GM12878 (cell line): ENCODE data around the gene PCAT6. TPM values are rescaled to one million over a fixed set of nuclear protein-coding genes. Genes with fewer than 3 reads are reported as not detected.

Experiments
- ATAC-seq: fragments of 200-7000 bp; cut with Tn5 transposase; 3 replicates; pipeline ENCODE4 v1.9.1; 2020; ENCODE audit warnings: mild to moderate bottlenecking, moderate library complexity
- BruUV-seq: library from RNA; stranded (reverse); fragments of 400-500 nt; replicated peaks from 2 replicates; lab custom pipeline; 2021; lab: Mats Ljungman, UMichigan
- CTCF ChIA-PET: fragments of 300-600 bp; sonication (Branson Sonifier 250); formaldehyde crosslinking; extraction: SDS; loops from one replicate; lab custom pipeline; 2021; ENCODE audit warnings: inconsistent platforms; lab: Yijun Ruan, JAX
- POLR2A ChIA-PET: fragments of 350-600 bp; formaldehyde crosslinking; extraction: SDS; loops from one replicate; lab custom pipeline; 2021; ENCODE audit warnings: inconsistent platforms; lab: Charles Lee
- RAD21 ChIA-PET: fragments of 300-600 bp; sonication (Branson Sonifier 250); formaldehyde crosslinking; loops from one replicate; lab custom pipeline; 2023; ENCODE audit warnings: antibody characterized with exemption; ENCODE audit not compliant: unreplicated experiment; lab: Charles Lee
- SMC1A ChIA-PET: fragments of 300-600 bp; sonication (Branson Sonifier 250); formaldehyde crosslinking; loops from one replicate; lab custom pipeline; 2023; ENCODE audit not compliant: unreplicated experiment, uncharacterized antibody; lab: Charles Lee
- DNase-seq: peaks from one replicate; pipeline ENCODE4 v3.0.0-alpha.2; 2011; ENCODE audit warnings: low read depth, low spot score
- FAIRE-seq: peaks from 3 replicates; lab custom pipeline; 2011; peaks lifted over from hg19 to GRCh38; lab: Jason Lieb, UNC
- H2AFZ ChIP-seq: 2 replicates; pipeline ENCODE4 v1.6.0; 2011; ENCODE audit warnings: low read depth, low read length, control low read depth; ENCODE audit not compliant: control insufficient read depth
- H3K27ac ChIP-seq: 2 replicates; pipeline ENCODE4 v1.5.1; 2011; ENCODE audit warnings: control low read depth; ENCODE audit not compliant: control insufficient read depth, insufficient read depth
- H3K27me3 ChIP-seq, 2 experiments: replicated peaks in 1 of 2; 2 replicates each; pipeline versions ENCODE4 v1.6.0 to v1.6.1; 2011; ENCODE audit warnings: low read length in 1 of 2; ENCODE audit not compliant: control insufficient read depth in 2 of 2, insufficient read depth in 2 of 2
- H3K36me3 ChIP-seq, 2 experiments: 2 replicates each; pipeline ENCODE4 v1.5.1; 2011; ENCODE audit warnings: low read length in 1 of 2; ENCODE audit not compliant: control insufficient read depth in 2 of 2, insufficient read depth in 2 of 2
- H3K4me1 ChIP-seq: 2 replicates; pipeline ENCODE4 v1.6.1; 2011; ENCODE audit warnings: mild to moderate bottlenecking, low read length, moderate library complexity, mixed read lengths; ENCODE audit not compliant: control insufficient read depth, insufficient read depth
- H3K4me2 ChIP-seq: 2 replicates; pipeline ENCODE4 v1.6.0; 2011; ENCODE audit warnings: control low read depth; ENCODE audit not compliant: control insufficient read depth, insufficient read depth
- H3K4me3 ChIP-seq: fragments of 200-600 bp; sonication (generic); 2 replicates; pipeline ENCODE4 v1.5.1; 2016
- H3K79me2 ChIP-seq: 2 replicates; pipeline ENCODE4 v1.6.0; 2011; ENCODE audit warnings: low read length; ENCODE audit not compliant: control insufficient read depth, insufficient read depth
- H3K9ac ChIP-seq: 2 replicates; pipeline ENCODE4 v1.8.0; 2011; ENCODE audit warnings: low read length, control low read depth, mixed read lengths; ENCODE audit not compliant: control insufficient read depth, insufficient read depth
- H3K9me3 ChIP-seq: replicated peaks from 3 replicates; pipeline ENCODE4 v1.5.1; 2011; ENCODE audit warnings: mild to moderate bottlenecking, low read length; ENCODE audit not compliant: control insufficient read depth, insufficient read depth
- H4K20me1 ChIP-seq: 2 replicates; pipeline ENCODE4 v1.6.0; 2011; ENCODE audit not compliant: control insufficient read depth, insufficient read depth
- ATF2 ChIP-seq: IDR thresholded peaks from 2 replicates; pipeline ENCODE4 v1.6.1; 2012; ENCODE audit warnings: low read length, inconsistent platforms
- BCL11A ChIP-seq: IDR thresholded peaks from 2 replicates; pipeline ENCODE4 v1.6.1; 2011; ENCODE audit warnings: low read depth, low read length
- CHD2 ChIP-seq: IDR thresholded peaks from 2 replicates; pipeline ENCODE4 v1.6.1; 2011; ENCODE audit warnings: low read depth, low read length, improper control_type of control experiment, borderline replicate concordance
- EGR1 ChIP-seq, 2 experiments: IDR thresholded peaks; 1 replicate in 1 of 2; 2 replicates in 1 of 2; pipeline ENCODE4 v1.6.1; 2011 to 2012; ENCODE audit warnings: low read depth in 2 of 2, low read length in 2 of 2, borderline replicate concordance in 1 of 2, mild to moderate bottlenecking in 1 of 2, moderate library complexity in 1 of 2
- MLLT1 ChIP-seq: fragments of 450-650 bp; IDR thresholded peaks from 2 replicates; pipeline ENCODE4 v1.6.1; 2016; ENCODE audit warnings: mild to moderate bottlenecking
- POLR2A ChIP-seq: IDR thresholded peaks from 2 replicates; pipeline ENCODE4 v1.6.1; 2011; ENCODE audit warnings: low read depth, mild to moderate bottlenecking, low read length
- TAF1 ChIP-seq: IDR thresholded peaks from 2 replicates; pipeline ENCODE4 v1.6.1; 2011; ENCODE audit warnings: mild to moderate bottlenecking, low read depth, low read length, borderline replicate concordance
- USF1 ChIP-seq: IDR thresholded peaks from 2 replicates; pipeline ENCODE4 v1.6.1; 2011; ENCODE audit warnings: borderline replicate concordance, low read depth, mild to moderate bottlenecking, moderate library complexity, mixed read lengths, low read length; ENCODE audit not compliant: insufficient read depth; ENCODE audit errors: extremely low read length
- YY1 ChIP-seq: IDR thresholded peaks from 2 replicates; pipeline ENCODE4 v1.6.1; 2011; ENCODE audit warnings: low read depth, mild to moderate bottlenecking, low read length
- WGBS: methylation state at CpG from one replicate; pipeline ENCODE4 v1.1.6; 2016; ENCODE audit warnings: low lambda C conversion rate; ENCODE audit not compliant: insufficient replicate concordance, insufficient coverage; ENCODE audit errors: missing lambda C conversion rate; 5-methylcytosine and 5-hydroxymethylcytosine counted together
- in situ Hi-C: fragments of 300-500 bp; cut with MboI; formaldehyde crosslinking; loops from 9 replicates; pipeline ENCODE4 v1.14.3; 2018; ENCODE audit warnings: mixed read lengths
- intact Hi-C: fragments of 100-400 bp; cut with micrococcal nuclease; formaldehyde crosslinking; loops from one replicate; pipeline ENCODE4 v1.14.2; 2022; ENCODE audit not compliant: unreplicated experiment
- polyA plus RNA-seq, 11 experiments: library from polyadenylated mRNA; depleted of rRNA in 4 of 11; unstranded in 6 of 11; stranded (reverse) in 5 of 11; fragments of >200 nt; fragmentation: Nextera tagmentation in 4 of 11; fragmentation: Illumina TruSeq in 1 of 11; extraction: Ambion mirVana in 4 of 11; extraction: Trizol in 1 of 11; gene quantifications; 1 replicate in 1 of 11; 2 replicates in 10 of 11; pipeline versions ENCODE4 v1.2.1 to v1.2.3, GENCODE V29; 2011 to 2016; ENCODE audit warnings: inconsistent platforms in 2 of 11, missing spikeins in 2 of 11, low read depth in 1 of 11
- total RNA-seq, 4 experiments: library from RNA; depleted of rRNA in 3 of 4; stranded (reverse); fragments of >200 nt in 3 of 4; fragmentation: Illumina TruSeq in 1 of 4; extraction: Trizol in 1 of 4; gene quantifications; 2 replicates each; pipeline versions ENCODE4 v1.2.1 to v1.2.3, GENCODE V29; 2013 to 2021

Gene PCAT6
- total and polyA plus RNA-seq, 10 of the 15 experiments (the other 5 are each of a cell fraction or from before 2014, with no cell fraction given), result 0.16 to 0.83 (median 0.48) TPM; not detected in 4

- no peak for TF ChIP-seq ATF2
- TF ChIP-seq BCL11A, result no peak
- TF ChIP-seq POLR2A, result 0 out of 2 replicates have a peak, but pooled peaks have one; percentile 33
- peak; percentile 92 for TF ChIP-seq MLLT1
- no peak for TF ChIP-seq USF1
Measured at GRCh38 chr1:202806845-202807450, 3.8 kb upstream of the PCAT6 start (continued).

GRCh38 chr1:202807451-202807925 is 3.3 kb upstream of the PCAT6 start:
- Histone ChIP-seq H4K20me1 (no peaks in the 10 kb centered on the region), H3K4me2 (peak overlapping the region; percentile 69), H3K9me3 (no peaks in the 10 kb centered on the region), H2AFZ (peak overlapping the region; percentile 64), H3K4me3 (peak overlapping the region; percentile 77), H3K36me3 (no peaks in the 10 kb centered on the region), H3K4me1 (peaks cover 3% of the 10 kb centered on the region; the same call in 1 of the 2 replicates), H3K9ac (peak overlapping the region; percentile 76), H3K27me3 (no peaks in the 10 kb centered on the region; a peak in 3 of 4 replicates), H3K27ac (no peak overlapping the region; the same call in 1 of the 2 replicates)
- BruUV-seq, result no TSS peak
- in situ Hi-C loops (no loop called here), intact Hi-C loops (loop anchor here (10.0 kb wide), 1 partner anchor 197 kb away; the partner anchor contains the start of gene TMEM183A)
- ATAC-seq (peak; percentile 29), DNase-seq (no peak), FAIRE-seq (no peak)
- SMC1A ChIA-PET, result no interaction called here
- POLR2A ChIA-PET, result interaction anchor here (0.5 to 0.7 kb wide), 3 partner anchors 80 to 1216 kb away, joined by 3 to 6 read pairs (median 4); no protein-coding TSS in a partner anchor
- 2% methylated on average over 7 of the region's 45 CpGs for WGBS
- RAD21 ChIA-PET, result no interaction called here
- CTCF ChIA-PET, result no interaction called here
- TF ChIP-seq CHD2, result no peak
- peak in 1 of 2 experiments; percentile 91; a peak in 2 of 3 replicates for TF ChIP-seq EGR1 (IDR thresholded peaks at IDR 0.05; ENCODE audit: borderline replicate concordance in 1 of 2, low read depth in 2 of 2, low read length in 2 of 2)
- peak; percentile 90 for TF ChIP-seq YY1
- TF ChIP-seq TAF1, result peak; percentile 38; the same call in 1 of the 2 replicates
- TF ChIP-seq POLR2A, result peak; percentile 19; the same call in 1 of the 2 replicates
- TF ChIP-seq, all 136 proteins: peak for 4
- H3K79me2 ChIP-seq, result peaks cover 33% of the 10 kb centered on the region
